Type B pancreatic cell (in vitro differentiated cells): Measurements from ENCODE around the gene DNAJC5. TPM values are rescaled to one million over a fixed set of nuclear protein-coding genes. Genes with fewer than 3 reads are reported as not detected.

ENCODE experiments used
- DNase-seq: peaks from one replicate; pipeline ENCODE4 v3.0.0; 2021; ENCODE audit warnings: mixed read lengths; ENCODE audit not compliant: unreplicated experiment; ENCODE audit errors: extremely low spot score
- H3K27ac Mint-ChIP-seq: 2 replicates; pipeline ENCODE4 v1.8.0; 2021; ENCODE audit warnings: mild to moderate bottlenecking, mixed read lengths
- H3K27me3 Mint-ChIP-seq: 2 replicates; pipeline ENCODE4 v1.8.0; 2021; ENCODE audit warnings: mixed read lengths
- H3K36me3 Mint-ChIP-seq: 2 replicates; pipeline ENCODE4 v1.8.0; 2021; ENCODE audit warnings: mixed read lengths
- H3K4me1 Mint-ChIP-seq: one replicate; pipeline ENCODE4 v1.8.0; 2021; ENCODE audit warnings: mixed read lengths; ENCODE audit not compliant: unreplicated experiment
- H3K4me3 Mint-ChIP-seq: 2 replicates; pipeline ENCODE4 v1.8.0; 2021; ENCODE audit warnings: mild to moderate bottlenecking, mixed read lengths
- H3K9me3 Mint-ChIP-seq: 2 replicates; pipeline ENCODE4 v1.8.0; 2021; ENCODE audit warnings: mixed read lengths
- total RNA-seq: library from RNA; stranded (reverse); gene quantifications from 2 replicates; pipeline ENCODE4 v1.2.1, GENCODE V29; 2021; ENCODE audit warnings: low replicate concordance
- TF ChIP-seq, protein P1 (sequence below): fragments of 200-600 bp; sonication (generic); conservative IDR thresholded peaks from 2 replicates; pipeline ENCODE4 v1.5.0; 2021; ENCODE audit warnings: antibody characterized with exemption, mild to moderate bottlenecking

The DNAJC5 gene
- total RNA-seq, 1 donor from 2014 or later = 44.1 TPM

DNA sequence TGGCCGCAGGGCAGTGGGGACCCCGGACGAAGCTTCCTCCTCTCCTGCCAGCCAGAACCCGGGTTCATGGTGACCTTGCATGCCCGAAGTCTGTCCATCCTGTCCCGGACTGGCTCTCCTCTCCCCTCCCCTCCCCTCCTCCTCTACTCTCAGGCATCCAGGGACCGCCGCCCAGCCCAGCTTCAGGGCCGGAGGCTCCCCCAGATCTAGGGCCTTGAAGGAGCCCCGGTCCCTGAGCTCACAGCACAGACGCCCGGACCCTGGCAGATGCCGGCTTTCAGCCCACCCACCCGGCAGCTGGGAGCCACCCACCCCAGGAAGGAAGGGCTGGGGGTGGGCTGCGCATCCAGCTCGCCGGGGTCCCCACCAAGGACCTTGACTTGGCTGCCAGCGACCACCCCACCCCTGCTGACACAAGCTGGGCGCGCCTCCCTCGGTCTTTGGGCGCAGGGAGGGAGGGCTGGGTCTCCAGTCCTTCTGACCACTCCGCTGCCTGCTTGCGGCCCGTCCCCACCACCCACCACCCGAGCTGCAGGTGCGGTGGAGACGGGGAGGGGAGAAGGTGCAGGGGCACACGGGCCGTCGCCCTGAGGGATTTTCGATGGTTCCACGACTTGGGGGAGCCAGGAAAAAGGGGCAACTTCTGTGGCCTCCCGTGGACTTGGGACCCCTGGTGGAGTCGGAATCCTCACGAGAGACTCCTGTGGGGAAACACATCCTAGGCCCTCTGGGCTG is 39.4 kb upstream of the DNAJC5 start:
- TF ChIP-seq, protein P1, sequence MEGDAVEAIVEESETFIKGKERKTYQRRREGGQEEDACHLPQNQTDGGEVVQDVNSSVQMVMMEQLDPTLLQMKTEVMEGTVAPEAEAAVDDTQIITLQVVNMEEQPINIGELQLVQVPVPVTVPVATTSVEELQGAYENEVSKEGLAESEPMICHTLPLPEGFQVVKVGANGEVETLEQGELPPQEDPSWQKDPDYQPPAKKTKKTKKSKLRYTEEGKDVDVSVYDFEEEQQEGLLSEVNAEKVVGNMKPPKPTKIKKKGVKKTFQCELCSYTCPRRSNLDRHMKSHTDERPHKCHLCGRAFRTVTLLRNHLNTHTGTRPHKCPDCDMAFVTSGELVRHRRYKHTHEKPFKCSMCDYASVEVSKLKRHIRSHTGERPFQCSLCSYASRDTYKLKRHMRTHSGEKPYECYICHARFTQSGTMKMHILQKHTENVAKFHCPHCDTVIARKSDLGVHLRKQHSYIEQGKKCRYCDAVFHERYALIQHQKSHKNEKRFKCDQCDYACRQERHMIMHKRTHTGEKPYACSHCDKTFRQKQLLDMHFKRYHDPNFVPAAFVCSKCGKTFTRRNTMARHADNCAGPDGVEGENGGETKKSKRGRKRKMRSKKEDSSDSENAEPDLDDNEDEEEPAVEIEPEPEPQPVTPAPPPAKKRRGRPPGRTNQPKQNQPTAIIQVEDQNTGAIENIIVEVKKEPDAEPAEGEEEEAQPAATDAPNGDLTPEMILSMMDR = no peak
- no peak overlapping the region for H3K4me3 Mint-ChIP-seq
- no peaks in the 10 kb centered on the region for H3K36me3 Mint-ChIP-seq
- H3K4me1 Mint-ChIP-seq = peaks cover 12% of the 10 kb centered on the region
- no peak for DNase-seq
- no peak overlapping the region for H3K27ac Mint-ChIP-seq
- H3K9me3 Mint-ChIP-seq = no peaks in the 10 kb centered on the region
- no peaks in the 10 kb centered on the region for H3K27me3 Mint-ChIP-seq

DNA sequence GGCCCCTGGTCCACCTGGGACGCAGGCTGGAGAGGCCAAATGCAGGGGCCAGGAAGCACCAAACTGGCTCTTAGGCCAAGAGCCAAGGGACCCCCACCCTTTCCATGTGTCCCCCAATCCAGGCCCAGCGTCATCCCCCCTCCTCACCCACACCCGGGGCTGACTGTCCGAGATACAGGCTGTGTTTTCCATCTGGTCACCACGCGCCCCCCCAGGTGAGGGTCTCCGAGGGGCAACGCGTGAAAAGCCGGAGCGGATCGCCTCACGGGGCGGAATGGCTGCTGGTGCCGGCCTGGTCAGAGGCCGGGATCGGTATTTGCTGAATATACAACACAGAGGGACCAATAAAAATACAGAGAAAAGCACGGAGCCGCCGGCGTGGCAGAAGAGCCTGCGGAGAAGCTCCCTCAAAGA is 38.8 kb upstream of the DNAJC5 start:
- Mint-ChIP-seq H3K4me3 (no peak overlapping the region), H3K9me3 (no peaks in the 10 kb centered on the region), H3K36me3 (no peaks in the 10 kb centered on the region), H3K27ac (no peak overlapping the region), H3K4me1 (peaks cover 11% of the 10 kb centered on the region), H3K27me3 (no peaks in the 10 kb centered on the region)
- TF ChIP-seq, protein P1 = no peak
- no peak for DNase-seq

DNA sequence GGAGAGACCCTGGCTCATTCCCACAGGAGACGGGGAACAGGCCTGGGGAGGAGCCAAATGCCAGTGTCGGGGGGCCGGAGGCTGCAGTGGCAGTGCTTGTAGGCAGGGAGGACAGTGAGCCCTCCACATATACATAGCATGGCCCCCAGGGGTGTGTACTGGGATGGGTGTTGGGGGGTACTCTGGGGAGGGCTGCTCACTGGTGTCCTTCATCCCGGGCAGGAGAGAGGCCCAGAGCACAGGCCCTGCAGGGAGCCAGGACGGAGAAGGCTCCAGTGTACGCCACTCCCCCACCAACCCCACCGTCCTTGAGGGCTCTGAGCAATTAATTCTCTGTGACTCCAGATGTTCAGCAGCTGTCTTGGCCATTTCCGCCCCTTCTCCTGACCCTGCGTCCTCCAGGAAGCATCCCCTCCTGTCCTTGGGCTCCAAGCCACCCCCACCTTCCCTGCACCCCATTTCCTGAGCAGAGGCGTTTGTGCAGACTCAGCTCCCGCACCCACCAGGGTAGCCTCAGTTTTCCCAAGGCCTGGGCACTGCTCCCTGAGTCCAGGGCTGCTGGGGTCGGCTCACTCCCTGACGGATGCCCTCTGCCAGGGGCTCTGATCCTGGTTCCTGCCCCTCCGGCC is 37.0 kb upstream of the DNAJC5 start:
- H3K27ac Mint-ChIP-seq = no peak overlapping the region
- peak overlapping the region; percentile 65 for H3K4me3 Mint-ChIP-seq
- TF ChIP-seq, protein P1 = no peak
- no peaks in the 10 kb centered on the region for H3K36me3 Mint-ChIP-seq
- DNase-seq = no peak
- H3K4me1 Mint-ChIP-seq = peaks cover 9% of the 10 kb centered on the region
- no peaks in the 10 kb centered on the region for H3K27me3 Mint-ChIP-seq
- no peaks in the 10 kb centered on the region for H3K9me3 Mint-ChIP-seq

DNA sequence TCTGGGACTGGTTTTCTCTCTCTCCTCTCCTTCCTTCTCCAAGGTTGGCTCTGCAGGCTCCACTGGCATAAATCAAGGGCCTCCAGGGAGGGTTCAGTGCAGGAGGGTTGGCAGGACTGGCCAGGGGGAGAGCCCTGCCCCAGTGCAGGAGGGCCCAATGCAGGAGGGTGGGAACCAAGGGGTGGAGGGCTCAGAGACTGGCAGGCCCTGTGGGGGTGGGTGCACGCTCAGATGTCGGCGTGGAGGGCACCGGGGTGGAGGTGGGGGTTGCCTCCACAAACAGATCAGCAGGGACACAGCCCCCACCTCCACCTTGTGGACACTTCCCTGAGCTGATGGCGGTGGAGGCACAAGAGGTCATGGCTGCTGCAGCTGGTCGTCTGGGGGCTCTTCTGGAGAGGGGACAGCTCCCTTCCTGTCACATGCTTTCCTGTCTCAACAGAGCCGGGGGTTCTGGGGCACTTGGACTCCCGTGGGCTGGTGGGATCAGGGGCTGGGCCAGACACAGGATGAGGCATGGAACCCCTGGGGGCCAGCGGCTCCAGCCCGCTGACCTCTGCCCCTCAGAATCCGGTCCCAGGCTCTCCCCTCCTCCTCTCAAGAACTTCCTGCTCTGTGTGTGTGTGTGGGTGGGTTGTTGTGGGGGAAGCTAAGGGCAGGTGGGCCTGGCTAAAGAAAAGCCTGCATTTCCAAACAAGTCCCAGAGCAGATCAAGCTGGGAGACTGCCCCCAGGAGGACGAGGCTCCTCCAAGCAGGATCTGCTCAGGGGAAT is 36.3 kb upstream of the DNAJC5 start:
- no peaks in the 10 kb centered on the region for H3K36me3 Mint-ChIP-seq
- H3K9me3 Mint-ChIP-seq = no peaks in the 10 kb centered on the region
- peak overlapping the region; percentile 65 for H3K4me3 Mint-ChIP-seq

DNA sequence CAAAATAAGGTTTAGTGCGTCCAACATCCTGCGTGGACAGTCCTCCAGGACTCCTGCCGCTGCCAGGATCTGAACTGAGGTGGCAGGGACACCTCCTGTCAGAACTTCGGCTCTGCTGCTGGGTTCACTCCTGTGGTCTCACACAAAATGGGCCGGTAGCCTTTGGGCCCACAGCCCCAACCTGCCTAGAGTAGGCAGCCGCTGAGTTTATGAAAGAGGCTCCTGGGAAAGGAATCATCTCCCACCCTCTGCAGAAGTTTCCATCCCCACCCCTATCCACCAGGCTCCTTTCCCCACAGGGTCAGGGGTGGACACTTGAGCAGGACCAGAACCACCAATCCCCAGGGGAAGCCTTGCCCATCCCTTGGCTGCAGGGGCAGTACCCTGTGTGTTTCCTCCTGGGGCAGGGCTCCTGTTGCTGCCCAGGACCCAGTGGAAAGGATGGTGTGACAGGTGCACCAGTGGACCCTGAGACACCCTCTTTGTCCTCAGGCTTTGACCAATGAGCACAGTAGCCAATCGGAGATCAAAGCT is 35.7 kb upstream of the DNAJC5 start:
- peaks cover 17% of the 10 kb centered on the region for H3K4me1 Mint-ChIP-seq
- peak overlapping the region; percentile 53 for H3K27ac Mint-ChIP-seq
- no peaks in the 10 kb centered on the region for H3K9me3 Mint-ChIP-seq
- TF ChIP-seq, protein P1 = no peak
- no peak for DNase-seq
- H3K27me3 Mint-ChIP-seq = no peaks in the 10 kb centered on the region
- H3K4me3 Mint-ChIP-seq = peak overlapping the region; percentile 65
- H3K36me3 Mint-ChIP-seq = no peaks in the 10 kb centered on the region

More for the DNA sequence above, 36.3 kb upstream of the DNAJC5 start:
- H3K4me1 Mint-ChIP-seq = peaks cover 11% of the 10 kb centered on the region
- H3K27ac Mint-ChIP-seq = peak overlapping the region; percentile 53
- TF ChIP-seq, protein P1 = peak; percentile 51
- H3K27me3 Mint-ChIP-seq = no peaks in the 10 kb centered on the region
- DNase-seq = no peak
